Measurements from ENCODE around the gene PRRG1.
"Not testable (repeated sequence)": the region's sequence is repeated elsewhere in the genome, so short reads cannot be mapped to it uniquely, and the experiment has no call there.

Gene PRRG1

DNA sequence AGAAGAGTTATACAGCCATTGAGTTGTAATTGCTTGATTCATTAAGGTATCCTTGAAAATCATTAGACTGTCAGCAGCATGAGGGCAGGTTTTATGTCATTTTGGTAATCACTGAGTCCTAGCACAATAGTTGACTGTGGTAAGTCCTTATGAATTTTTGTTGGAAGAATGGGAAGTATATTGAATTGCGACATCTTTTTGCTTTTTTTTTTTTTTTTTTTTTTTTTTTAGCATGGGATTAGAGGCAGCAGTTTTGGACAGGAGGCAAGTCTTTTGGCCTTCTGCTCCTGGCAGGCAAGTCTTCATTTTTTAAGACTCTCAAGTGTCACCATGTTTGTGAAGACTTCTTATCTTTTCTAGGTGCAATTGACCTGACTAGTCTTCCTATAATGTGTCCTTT lies 29.7 kb downstream of the PRRG1 start:
- no peak for DNase-seq (ENCODE audit: low read depth)

DNA sequence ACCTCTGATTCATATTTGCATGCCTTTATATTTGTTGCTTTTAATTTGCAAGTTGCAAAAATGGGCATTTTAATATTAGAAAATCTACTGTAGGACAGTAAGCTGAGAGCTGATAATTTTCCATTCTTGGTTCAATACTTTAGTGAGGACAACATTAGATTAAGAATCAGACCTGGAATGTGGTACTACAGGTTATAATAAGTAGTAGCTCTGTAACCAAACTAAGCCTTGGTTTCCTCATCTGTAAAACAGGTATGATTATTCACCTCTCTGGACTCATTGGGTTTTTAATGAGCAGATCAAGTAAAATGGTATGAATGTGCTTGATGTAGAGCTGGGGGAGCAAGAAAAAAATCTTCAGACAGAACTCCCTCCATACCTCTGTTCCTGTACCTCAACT lies 31.1 kb downstream of the PRRG1 start:
- DNase-seq (ENCODE audit: low read depth) = no peak

DNA sequence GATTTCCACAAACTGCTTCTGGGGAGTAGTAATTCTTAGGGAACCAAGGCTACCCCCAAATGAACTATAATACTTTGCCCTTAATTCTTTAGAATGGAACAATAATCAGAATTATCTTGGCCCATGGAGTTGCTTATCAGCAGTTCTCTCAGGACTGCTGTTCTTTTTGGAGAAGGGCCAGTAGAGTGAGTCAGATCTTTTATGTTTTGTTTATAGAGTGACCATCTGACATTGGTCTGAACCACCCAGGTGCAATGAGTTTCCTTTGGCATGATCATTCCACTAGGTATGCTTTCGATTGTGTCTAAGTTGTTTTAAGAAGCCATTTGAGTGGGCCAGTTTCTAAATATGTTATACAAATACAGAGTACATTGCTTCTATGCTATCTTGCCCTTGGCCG lies 31.8 kb downstream of the PRRG1 start:
- no peak for DNase-seq (ENCODE audit: low read depth)

DNA sequence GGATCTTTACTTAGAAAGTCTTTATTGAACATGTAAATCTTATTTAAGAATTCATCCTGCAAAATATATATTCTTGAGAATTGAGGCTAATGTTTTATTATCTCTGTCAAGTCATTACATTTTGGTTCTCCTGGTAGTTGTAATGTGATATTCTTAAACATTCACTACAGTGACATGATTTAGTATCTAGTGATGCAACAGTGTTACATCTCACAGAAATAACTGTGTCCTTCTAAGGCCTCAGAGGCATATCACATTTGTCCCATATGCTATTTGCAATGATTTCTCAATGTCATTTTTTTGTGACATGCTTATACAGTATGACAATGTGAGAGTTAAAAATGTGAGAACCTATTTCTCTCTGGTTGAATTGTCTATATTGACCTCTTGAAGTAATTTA lies 34.1 kb downstream of the PRRG1 start:
- no peak for DNase-seq (ENCODE audit: low read depth)

DNA sequence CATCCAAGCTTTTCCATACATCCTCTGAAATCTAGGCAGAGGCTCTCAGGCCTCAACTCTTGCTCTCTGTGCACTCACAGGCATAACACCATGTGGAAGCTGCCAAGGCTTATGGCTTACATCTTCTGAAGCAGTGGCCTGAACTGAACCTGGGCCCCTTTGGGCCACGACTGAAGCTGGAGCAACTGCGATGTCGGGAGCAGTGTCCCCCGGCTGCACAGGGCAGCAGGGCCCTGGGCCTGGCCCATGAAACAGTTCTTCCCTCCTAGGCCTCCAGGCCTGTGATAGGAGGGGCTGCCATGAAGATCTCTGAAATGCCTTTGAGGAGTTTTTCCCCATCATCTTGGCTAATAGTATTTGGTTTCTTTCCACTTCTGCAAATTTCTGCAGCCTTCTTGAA lies 39.2 kb downstream of the PRRG1 start:
- DNase-seq (ENCODE audit: low read depth) = no peak

DNA sequence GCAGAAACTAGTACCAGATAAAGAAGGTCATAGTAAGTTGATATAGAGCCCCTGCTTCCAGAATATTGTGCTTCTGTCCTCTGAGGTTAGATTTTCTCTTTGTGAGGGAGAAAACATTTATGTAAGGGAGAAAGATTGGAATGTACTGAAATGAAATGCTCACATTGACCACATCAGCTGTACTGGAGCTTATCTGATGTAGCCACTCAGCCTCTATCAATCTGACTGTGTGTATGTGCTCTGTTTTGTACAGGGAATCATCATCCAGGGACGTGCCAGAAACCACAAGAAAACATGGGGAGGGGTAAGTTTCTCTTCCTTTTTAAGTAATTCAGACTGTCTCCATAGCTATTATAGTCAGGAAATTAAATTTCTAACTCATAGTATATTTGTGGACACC lies 56.8 kb downstream of the PRRG1 start:
- DNase-seq (ENCODE audit: low read depth) = no peak

DNA sequence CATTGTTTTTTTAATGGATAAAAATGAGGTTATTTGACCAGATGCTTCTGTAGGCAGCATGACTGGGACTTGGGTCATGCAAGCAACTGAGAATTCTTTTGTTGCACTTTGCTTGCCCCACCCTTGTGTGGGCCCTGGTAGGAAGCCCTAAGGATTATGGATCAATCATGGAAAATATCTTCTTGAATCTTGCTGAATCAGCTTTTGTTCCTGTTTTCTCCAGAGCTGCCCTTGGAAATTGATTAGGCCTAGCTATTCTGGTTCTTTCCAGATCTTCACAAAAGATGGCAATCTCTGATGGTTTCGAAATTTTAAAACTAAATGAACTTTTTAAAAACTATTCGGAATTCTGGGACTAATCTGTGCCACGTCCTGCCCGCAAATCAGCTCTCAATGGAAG lies 58.6 kb downstream of the PRRG1 start:
- DNase-seq (ENCODE audit: low read depth) = no peak

DNA sequence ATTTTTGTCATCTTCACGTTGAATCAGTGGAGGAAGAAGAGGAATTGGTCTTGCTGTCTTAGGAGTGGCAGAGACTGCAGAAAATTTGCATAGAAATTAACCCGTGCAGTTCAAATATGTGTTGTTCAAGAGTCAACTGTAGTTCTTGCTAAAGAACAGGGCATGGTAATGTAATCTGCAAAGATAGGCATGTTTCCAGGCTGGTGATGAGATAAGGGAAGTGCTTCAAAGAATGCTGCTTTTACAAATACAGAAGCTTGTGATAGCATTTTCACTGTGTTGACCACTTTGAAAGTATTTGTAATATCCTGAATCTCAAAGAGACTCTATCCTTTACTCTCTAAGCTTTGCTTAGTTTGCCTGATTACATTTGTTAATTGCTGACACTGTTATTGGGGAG lies 60.1 kb downstream of the PRRG1 start:
- no peak for DNase-seq (ENCODE audit: low read depth)

DNA sequence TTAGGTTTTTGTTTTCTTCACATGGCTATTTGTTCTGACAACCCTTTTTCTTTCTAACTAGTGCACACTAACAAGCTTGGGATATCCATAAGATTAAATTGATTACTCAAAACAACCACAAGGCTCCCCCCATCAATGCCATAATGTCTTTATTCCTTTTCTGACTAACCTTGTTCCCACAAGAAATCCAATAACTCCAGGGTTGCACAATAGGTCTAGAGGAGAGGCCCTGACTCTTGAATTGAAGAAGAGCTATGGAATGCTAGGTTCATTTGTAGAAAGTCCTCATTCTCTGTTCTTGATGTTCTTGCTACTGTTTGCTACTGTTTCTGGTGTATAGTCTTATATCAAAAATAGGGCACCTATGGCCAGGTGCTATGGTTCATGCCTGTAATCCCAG lies 71.0 kb downstream of the PRRG1 start:
- DNase-seq (ENCODE audit: low read depth) = no peak

DNA sequence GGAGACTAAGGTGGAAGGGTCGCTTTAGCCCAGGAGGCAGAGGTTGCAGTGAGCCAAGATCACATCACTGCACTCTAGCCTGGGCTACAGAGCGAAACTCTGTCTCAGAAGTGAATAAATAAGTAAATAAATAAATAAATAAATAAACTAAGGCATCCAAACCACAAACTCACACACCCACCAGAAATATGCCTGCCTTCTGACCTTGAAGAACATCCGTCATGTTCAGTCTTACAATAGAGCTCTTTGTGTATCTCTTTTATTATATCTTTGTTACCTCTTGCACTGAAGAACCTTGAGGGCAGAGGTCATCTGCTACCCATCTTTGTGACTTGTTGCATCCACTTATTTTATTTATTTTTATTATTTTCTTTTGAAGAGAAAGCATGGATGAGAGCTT lies 71.6 kb downstream of the PRRG1 start:
- DNase-seq (ENCODE audit: low read depth) = no peak

DNA sequence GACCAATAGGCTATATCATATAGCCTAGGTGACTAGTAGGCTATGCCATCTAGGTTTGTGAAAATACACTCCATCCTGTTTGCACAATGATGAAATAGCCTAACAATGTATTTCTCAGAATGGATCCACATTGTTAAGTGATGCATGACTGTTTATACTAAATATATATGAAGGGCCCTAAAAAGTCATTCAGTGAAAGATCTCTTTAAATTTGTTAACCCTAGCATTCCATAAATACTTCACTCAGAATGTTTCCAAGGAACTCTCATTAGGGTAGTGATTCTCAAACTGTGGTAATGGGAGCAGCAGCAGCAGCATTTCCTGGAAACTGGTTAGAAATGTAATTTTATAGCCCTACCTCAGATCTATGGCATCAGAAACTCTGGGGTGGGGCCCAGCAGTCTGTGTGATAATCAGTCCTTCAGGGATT lies 74.9 kb downstream of the PRRG1 start:
- no peak for DNase-seq (ENCODE audit: low read depth)

DNA sequence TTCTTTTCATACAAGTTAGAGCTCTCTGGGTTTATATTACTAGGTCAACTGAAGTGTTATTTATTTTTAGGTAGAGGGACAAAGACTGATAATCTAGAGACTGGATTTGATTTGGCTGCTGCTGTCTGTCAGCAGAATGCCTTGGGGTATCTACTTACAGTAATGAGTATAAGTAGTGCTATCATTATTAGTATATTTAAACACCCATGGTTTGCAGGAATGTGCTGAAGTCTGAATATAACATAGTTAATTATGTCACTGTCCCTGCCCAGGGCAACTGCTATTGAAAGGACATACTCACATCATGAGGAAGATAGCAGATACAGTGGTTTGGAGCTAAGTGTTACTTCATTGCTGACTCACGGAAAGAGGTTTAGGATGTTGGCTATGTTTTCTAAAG lies 76.2 kb downstream of the PRRG1 start:
- no peak for DNase-seq (ENCODE audit: low read depth)

DNA sequence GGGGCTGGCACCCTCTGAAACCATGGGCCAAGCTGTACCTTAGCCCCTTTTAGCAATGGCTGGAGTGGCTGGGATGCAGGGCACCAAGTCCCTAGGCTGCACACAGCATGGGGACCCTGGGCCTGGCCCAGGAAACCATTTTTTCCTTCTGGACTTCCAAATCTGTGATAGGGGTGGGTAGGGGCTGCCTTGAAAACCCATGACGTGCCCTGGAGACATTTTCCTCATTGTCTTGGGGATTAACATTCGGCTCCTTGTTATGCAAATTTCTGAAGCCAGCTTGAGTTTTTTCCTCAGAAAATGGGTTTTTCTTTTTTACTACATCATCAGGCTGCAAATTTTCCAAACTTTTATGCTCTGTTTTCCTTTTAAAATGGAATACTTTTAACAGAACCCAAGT lies 79.8 kb downstream of the PRRG1 start:
- not testable (repeated sequence) for DNase-seq (ENCODE audit: low read depth)

DNA sequence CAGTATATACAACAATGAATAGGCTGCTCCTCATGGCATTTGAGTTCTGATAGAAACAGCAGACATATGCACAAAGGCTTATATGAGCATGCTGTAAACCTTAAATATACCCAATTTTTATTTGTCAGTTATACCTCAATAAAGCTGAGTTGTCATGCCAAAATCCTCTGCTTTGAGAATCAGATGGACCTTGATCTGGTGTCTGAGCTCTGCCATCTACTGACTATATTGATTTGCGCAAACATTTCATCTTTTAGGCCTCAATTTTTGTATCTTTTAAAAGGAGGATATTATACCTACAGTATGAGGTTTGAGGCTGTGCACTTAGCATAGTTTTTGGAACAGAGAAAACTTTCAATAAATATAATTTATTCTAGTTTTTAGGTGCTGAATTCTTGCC lies 85.2 kb downstream of the PRRG1 start:
- no peak for DNase-seq (ENCODE audit: low read depth)

DNA sequence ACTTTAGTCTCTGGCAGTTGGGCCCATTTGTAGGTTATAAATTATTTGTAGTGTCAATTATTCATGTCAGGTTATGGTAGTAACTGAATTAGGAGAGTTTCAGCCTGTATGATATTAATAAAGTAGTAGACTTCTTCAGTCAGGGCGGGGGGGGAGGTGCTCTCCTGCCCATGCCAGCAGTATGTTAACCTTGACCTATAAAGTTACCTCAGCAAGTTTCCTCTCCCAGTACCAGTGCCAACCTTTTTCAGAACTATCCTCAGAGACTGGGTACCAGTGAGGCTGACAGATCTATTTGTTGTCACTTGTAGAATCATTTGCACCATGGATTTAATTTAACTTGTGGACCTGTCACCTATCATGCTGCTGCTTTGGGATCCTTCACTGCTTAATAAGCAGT lies 88.0 kb downstream of the PRRG1 start:
- no peak for DNase-seq (ENCODE audit: low read depth)

DNA sequence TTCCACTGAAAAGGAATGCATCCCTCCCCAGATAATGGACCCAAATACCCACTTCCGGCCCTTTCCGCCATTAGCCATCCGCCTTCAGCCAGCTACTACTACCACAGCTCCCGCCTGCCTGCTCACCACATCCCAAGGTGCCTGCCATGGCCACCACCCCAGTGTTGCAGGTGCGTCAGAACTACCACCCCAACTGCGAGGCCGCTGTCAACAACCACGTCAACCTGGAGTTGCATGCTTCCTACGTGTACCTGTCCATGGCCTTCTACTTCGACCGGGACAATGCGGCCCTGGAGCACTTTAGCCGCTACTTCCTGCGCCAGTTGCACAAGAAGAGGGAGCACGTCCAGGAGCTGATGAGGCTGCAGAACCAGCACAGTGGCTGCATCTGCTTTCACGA lies 92.2 kb downstream of the PRRG1 start:
- DNase-seq (ENCODE audit: low read depth) = no peak

DNA sequence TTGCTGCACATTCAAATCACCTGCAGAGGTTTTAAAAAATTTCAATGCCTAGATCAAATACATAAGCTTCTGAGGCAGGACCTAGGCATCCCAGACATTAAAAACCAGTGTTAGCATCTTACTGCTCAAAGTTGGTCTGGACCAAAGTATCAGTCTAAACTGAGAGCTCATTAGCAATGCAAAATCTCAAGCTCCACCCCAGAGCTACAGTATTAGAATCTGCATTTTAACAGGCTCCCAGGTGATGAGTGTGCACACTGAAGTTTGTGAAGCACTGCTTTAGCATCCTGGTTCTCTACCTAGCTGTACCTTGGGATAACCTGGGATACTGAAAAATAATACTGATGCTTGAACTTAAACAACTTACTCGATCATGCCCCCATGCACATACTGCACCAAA lies 96.0 kb downstream of the PRRG1 start:
- DNase-seq (ENCODE audit: low read depth) = no peak

DNA sequence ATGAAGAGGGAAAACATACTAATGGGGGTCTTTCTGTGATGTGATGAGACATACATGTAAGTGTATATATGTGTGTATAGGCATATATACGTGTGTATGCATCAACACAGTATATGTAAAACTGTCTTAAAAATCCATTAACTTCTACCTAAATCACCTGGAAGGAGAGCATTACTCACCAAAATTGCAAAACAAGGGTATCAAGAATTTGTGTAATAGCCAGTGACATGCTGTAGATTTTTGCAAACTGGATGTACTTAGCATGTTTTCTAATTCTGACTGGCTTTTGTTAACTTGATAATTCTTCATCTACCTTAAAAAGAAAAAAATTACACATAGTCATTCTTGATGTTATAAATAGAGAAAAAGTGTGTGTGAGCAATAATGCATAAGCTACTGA lies 104.7 kb downstream of the PRRG1 start:
- DNase-seq (ENCODE audit: low read depth) = no peak

DNA sequence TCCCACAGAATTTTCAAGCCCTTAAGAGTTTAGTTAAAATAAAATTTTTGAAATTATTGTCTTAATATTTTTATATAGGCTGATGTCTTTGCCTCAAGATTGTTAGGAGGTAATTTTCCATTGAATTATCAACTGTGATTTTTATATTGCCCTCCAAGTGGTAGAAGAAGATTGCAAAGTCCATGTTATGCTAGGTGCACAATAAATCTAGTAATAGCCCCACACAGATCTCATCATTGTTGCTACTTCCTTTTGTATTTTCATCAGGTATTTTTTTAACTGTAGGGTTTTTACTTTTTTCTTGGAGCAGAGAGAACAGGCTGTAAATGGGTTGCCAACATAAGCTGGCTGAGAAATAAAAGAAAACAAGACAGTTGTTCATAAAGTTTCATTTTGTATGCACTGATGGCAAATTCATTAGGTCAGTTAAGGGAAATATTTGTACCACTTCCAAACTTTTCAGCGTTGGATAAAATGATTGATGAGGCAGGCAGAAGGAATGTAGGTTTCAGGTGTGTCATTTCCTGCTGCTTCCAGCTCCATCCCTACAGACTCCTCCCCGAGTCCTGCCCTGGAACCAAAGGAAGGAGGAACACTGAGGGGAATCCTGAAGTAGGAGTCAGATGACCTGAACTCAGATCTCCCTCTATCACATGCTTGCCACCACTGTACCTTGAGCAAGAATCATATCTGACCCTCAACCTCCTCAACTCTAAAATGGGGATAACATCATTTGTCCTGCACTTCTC lies 105.5 kb downstream of the PRRG1 start:
- no peak for DNase-seq (ENCODE audit: low read depth)

DNA sequence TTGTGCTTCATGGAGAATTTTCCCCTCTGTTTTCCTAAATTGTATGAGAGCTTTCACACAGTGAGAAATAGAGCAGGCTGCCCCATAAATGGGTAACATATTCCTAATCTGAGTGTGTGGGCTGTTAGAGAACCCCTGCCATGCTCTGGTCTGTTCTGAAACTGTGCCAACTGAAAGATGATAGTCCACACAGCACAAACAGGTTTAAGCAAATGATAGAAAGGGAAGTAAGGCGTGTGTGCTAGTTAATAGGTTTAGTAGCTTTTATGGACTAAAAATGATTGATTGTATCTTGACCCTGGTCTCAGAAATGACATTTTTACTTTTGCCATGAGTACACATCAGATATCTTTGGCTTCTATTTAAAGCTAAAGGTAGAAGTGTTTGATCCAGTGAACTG lies 106.2 kb downstream of the PRRG1 start:
- no peak for DNase-seq (ENCODE audit: low read depth)

DNA sequence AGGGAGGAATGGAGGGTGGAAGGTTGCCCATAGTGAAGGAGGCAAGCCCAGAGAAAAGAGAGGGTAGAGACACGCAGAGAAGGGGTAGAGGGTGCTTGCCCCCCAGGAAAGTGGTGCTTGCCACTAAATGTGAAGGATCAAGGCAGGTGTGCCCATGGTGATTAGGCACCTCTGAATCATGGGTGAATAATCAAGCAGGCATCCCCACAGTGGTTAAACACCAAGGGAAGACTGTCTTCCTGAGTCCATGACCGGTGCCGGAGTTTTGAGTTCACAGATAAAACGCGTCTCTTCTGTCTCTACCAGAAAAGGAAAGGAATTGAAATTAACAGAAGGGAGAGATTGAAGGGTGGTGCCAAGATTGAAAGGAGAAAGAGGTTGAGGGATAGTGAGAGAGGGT lies 111.1 kb downstream of the PRRG1 start:
- DNase-seq (ENCODE audit: low read depth) = not testable (repeated sequence)

DNA sequence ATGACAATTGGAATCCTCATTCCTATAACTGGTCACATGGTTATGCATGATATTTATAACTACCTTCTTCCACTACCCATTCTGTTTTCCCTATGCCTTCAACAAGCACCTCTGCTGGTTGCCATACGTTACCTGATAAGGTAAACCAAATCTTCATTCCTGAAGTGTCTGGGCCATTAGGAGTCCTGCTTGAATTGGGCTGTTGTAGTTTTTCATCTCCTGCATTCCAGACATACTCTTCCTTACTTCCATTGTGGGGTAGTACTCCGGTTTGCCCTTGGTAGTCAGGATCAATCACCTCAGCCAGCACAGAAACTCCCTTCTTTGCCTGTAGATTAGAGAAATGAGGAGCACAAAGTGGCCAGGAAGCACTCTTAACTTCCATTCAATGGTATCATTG lies 113.2 kb downstream of the PRRG1 start:
- no peak for DNase-seq (ENCODE audit: low read depth)

DNA sequence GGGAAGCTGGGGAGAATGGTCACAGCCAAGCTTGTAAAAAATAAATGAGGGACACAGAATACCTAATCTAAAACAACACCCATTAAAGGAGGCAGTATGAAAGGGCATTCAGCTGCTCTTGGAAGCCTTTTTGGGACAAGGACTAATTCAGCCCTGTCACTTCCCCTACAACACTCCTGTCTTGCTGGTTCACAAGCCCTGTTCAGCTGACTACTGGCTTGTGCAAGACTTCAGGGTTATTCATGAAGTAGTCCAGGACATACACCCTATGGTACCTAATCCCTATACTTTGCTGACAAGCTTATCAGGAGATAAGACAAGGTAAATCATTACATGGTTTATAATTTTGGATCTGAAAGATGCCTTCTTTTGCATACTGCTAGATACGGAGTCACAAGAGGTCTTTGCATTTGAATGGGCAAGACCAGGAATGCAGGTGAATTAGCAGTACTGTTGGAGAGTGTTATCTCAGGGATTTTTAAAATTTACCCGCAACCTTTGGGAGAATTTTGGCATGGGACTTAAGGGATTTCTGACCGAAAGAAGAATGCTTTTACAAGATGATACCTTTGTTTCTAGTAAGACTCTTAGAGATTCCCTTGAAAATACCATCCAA lies 119.1 kb downstream of the PRRG1 start:
- DNase-seq (ENCODE audit: low read depth) = no peak

DNA sequence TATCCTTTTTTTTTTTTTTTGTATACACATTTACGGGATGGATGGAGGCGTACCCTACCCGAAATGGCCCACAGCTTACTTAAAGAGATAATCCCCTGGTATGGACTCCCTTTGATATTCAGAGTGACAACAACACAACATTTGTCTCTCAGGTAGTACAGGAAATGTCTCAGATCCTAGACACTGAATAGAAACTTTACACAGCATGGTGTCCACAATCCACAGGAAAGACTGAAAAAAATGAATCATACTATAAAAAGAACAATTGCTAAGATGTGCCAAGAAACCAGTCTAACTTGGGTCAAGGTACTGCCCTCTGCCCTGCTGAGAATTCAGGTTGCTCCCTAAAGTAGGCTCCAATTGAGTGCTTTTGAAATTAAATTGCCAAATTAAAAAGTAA lies 121.5 kb downstream of the PRRG1 start:
- DNase-seq (ENCODE audit: low read depth) = no peak

Measured in stimulated activated CD8-positive, alpha-beta memory T cell treated with anti-CD3 and anti-CD28 coated beads, Interleukin-12 subunit alpha, Interleukin-12 subunit beta, amount 100 ng/mL, for 4 hours (primary cell).